ENCODE measurements around the gene TMEM138.
A peak's percentile ranks its signal among the peaks of the same experiment; 100 is the strongest.

Gene TMEM138

GRCh38 chr11:61361741-61362541 is at the start of gene TMEM138, which contains the start of gene CYB561A3:
TSS of gene TMEM138 (plus strand) at chr11:61362374. CDS start at chr11:61364391, 2,017 bp downstream.
TSS of gene CYB561A3 (minus strand) at chr11:61361882. CDS start at chr11:61356713, 5,169 bp downstream.
- DNase-seq (ENCODE audit: low spot score) = peak; percentile 93

DNA sequence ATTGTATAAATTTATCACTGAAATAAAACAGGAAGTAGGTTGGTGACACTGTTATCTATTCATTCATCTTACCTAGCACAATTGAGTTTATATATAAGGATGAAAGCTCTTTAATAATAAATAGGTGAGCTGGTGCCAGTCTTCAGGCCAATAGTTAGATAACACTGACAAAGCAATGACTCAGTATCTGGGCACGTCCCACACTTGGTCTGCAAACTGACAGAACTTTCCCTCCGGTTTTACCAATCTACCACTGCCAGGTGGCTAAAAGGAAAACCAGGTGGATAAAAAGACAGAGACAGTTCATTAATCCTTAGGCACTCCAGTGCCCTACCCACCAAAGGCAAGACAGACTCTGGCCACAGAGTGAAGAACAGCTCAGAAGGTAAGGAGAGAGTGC is 46.9 kb upstream of the TMEM138 start:
- DNase-seq (ENCODE audit: low spot score) = no peak

- DNase-seq (ENCODE audit: low spot score) = no peak
Observed at GRCh38 chr11:61325649-61326414, 36.3 kb upstream of the TMEM138 start.

DNA sequence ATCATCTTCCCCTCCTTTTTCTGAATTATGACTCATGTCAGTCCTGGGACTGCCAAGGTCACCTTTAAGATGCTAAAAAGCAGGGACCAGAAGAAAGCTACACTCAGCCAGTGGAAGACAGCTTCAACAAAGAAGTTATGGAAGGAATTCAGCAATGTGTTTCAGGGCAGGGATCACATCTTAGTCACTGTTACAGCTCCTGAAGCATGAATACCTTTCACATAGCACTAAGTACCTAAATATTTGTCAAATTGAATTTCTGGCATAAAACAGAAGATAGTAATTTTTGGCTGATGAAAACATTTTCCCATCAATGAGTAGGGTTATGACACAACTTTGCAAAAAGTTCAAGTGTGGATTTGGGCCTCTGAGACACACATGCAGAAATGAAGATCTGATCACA is 34.5 kb upstream of the TMEM138 start:
- no peak for DNase-seq (ENCODE audit: low spot score)

DNA sequence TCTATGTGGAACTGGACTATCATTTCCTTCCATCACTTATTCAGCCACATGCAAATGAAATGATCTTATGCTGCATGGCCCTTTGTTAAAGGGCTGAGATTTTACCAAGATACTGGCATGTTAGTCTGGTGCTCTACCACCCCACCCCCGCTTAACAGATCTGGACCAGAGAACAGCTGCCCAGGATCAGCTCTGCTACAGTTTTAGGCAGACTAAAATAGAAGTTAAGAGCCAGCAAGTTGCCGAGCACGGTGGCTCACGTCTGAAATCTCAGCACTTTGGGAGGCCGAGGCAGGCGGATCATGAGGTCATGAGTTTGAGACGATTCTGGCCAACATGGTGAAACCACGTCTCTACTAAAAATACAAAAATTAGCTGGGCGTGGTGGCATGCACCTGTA is 33.8 kb upstream of the TMEM138 start:
- DNase-seq (ENCODE audit: low spot score) = no peak

- no peak for DNase-seq (ENCODE audit: low spot score)
Observed at GRCh38 chr11:61329871-61330270, 32.3 kb upstream of the TMEM138 start.

- DNase-seq (ENCODE audit: low spot score) = no peak
Observed at GRCh38 chr11:61331651-61332050, 30.5 kb upstream of the TMEM138 start.

GRCh38 chr11:61332281-61332796 is 29.8 kb upstream of the TMEM138 start:
- DNase-seq (ENCODE audit: low spot score) = no peak

DNA sequence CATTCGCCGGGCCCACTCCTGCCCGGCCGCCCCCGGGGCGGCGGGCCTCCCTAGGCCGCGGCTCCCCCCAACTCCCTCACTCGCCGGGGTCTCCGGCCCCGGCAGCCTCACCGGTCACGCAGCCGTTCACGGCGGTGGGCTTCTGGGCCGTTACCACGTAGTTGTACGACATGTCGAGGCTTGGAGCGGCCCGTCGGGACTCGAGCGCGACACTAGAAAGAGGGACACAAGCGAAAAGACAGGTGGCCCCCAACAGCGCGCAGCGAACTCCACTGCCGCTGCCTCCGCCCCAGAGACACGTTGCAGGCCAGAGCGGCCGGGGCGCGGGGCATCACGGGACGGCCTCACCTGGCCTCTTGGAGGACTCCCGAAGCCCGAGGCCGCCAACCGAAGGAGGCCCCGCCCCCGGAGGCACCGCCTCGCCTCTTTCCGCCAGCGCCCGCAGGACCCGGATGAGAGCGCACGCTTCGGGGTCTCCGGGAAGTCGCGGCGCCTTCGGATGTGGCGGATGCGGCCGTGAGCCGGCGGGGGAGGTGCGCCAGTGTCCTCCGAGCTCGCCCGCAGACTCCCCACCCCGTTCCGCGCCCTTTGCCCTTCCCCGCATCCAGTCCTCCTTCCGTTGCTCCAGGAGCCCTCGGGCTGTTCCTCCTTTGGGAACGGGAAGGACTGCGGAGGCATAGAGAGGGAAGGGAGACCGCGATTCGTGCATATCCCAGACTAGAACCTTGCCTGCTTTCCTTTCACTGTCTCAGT is 29.2 kb upstream of the TMEM138 start, which contains the start of the genes DDB1 and TKFC:
DDB1 (minus strand) TSS at position 309 of the 753 bp plus-strand sequence; CDS start at position 172, 137 bp downstream.
TKFC (plus strand) TSS at position 432 of the 753 bp plus-strand sequence. CDS start 1,501 bp downstream, outside the sequence.
- DNase-seq (ENCODE audit: low spot score) = peak; percentile 80

- DNase-seq (ENCODE audit: low spot score) = no peak
Observed at GRCh38 chr11:61333550-61334433, 28.4 kb upstream of the TMEM138 start.

GRCh38 chr11:61334434-61335354 is 27.5 kb upstream of the TMEM138 start:
- DNase-seq (ENCODE audit: low spot score) = no peak

GRCh38 chr11:61335355-61335710 is 26.8 kb upstream of the TMEM138 start:
- DNase-seq (ENCODE audit: low spot score) = no peak

DNA sequence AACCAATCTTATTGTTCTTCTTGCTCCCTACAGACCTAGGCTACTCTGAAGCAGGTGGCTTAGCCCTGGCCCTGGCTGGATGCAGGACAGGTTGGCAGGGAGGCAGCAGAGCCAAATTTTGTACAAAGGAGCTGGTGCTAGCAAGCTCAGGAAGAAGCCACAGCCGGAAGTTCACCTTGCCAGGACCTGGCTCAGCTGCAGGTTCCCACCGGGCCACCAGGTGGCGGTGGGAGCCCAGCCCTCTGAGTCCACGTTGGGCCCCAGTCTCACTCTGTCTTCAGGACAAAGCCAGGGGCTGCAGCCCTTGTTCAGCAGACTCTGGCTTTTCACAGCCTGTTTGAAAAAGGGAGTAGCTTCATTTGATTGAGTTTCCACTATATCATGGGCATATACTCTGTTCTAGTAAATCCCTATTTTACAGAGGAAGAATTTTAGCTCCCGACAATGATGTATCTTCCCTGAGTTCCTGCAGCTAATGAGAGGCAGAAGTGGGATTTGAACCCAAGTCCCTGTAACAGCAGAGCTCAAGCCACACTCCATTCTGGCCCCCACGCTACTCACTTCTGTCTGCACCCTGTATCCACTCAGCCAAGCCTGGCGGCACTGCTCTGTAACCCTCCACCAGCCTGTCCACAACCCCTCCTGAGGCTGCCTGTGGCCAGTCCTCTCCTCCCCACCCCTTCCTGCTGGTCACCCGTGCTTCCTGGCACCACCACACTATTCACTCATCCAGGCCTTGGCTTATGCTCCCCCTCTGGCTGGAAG is 25.8 kb upstream of the TMEM138 start:
- DNase-seq (ENCODE audit: low spot score) = peak; percentile 56

GRCh38 chr11:61337706-61338470 is 24.3 kb upstream of the TMEM138 start:
- no peak for DNase-seq (ENCODE audit: low spot score)

DNA sequence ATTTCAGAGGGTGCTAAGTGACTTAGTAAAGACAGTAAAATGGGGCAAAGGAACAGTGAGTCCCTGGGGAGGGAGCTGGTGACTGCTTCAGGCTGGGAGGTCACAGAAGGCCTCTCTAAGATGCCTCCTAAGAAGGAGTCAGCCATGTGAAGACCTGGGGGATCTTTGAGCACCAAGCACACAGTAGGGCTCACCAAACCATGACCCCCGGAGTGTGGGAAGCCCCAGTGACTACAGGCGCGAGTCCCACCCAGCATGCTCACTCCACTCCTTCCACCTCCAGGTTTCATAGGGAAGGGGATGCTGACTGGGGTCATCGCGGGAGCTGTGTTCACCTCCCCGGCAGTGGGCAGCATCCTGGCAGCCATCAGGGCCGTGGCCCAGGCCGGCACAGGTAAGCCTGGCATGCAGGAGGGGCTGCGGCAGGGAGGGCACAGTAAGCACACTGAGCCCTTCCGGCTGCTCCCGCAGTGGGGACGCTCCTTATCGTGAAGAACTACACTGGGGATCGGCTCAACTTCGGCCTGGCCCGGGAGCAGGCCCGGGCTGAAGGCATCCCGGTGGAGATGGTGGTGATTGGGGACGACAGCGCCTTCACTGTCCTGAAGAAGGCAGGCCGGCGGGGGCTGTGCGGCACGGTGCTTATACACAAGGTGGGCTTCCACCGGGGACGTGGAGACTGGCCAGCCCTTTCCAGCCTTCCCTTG is 23.2 kb upstream of the TMEM138 start:
- no peak for DNase-seq (ENCODE audit: low spot score)

GRCh38 chr11:61339490-61339878 is 22.7 kb upstream of the TMEM138 start:
- DNase-seq (ENCODE audit: low spot score) = no peak

DNA sequence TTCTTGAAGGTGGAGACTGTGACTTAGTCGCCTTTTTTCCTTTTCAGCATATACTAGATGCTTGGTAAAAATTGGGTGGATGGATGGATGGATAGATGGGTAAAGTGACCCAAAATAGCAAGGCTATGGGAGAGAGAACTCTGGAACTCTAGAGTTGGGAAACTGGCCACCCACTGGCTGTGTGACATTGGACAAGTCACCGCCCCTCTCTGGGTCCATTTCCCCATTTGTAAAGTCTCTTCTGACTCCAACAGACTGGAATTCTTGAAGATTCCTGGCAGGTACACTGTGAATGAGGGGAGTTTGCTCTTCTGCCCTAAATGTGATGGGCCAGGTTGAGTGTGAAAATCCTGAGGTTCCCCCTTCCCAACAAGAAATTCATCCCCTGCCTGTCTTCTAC is 21.2 kb upstream of the TMEM138 start:
- DNase-seq (ENCODE audit: low spot score) = no peak

DNA sequence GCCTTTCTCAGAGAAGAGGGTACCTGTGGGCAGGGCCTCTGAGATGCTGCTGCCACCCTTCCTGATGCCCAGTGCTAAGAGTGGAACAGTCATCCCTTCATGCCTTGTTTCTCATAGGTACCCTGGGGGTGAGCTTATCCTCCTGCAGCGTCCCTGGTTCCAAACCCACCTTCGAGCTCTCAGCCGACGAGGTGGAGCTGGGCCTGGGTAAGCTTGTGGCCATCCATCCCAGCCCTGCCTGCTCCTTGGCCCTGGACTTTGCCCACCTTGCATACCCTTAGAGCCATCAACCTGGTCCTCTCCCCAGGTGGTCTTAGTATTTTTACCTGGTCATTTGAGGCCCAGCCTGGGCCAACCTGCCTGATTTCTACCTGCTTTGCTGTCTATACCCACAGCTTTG is 20.5 kb upstream of the TMEM138 start:
- DNase-seq (ENCODE audit: low spot score) = no peak

All from pons (tissue), 1 donor.